Trophoblast cell (in vitro differentiated cells and primary cell): Measurements from ENCODE around the gene CDRT4.

Experiments
- DNase-seq, 2 donors: peaks; one replicate each; pipeline ENCODE4 v3.0.0-alpha.2; 2016
- H2AFZ ChIP-seq: 2 replicates; pipeline ENCODE4 v1.6.1; 2013; ENCODE audit warnings: low read length, moderate library complexity, mild to moderate bottlenecking; ENCODE audit not compliant: insufficient read depth, poor library complexity
- H2AK5ac ChIP-seq: 2 replicates; pipeline ENCODE4 v1.6.1; 2013; ENCODE audit warnings: mild to moderate bottlenecking, low read length
- H2BK120ac ChIP-seq: 2 replicates; pipeline ENCODE4 v1.6.1; 2013; ENCODE audit warnings: low read length, mild to moderate bottlenecking, moderate library complexity; ENCODE audit not compliant: insufficient read depth, poor library complexity
- H2BK12ac ChIP-seq: 2 replicates; pipeline ENCODE4 v1.6.1; 2013; ENCODE audit warnings: mild to moderate bottlenecking, low read length, moderate library complexity
- H2BK5ac ChIP-seq: 2 replicates; pipeline ENCODE4 v1.6.1; 2013; ENCODE audit warnings: low read length, low read depth, moderate library complexity, mild to moderate bottlenecking; ENCODE audit not compliant: poor library complexity
- H3K14ac ChIP-seq: 2 replicates; pipeline ENCODE4 v1.6.1; 2013; ENCODE audit warnings: mild to moderate bottlenecking, low read length
- H3K18ac ChIP-seq: 2 replicates; pipeline ENCODE4 v1.6.1; 2013; ENCODE audit warnings: mild to moderate bottlenecking, low read length
- H3K23ac ChIP-seq: 2 replicates; pipeline ENCODE4 v1.6.1; 2013; ENCODE audit warnings: low read length
- H3K27ac ChIP-seq: 2 replicates; pipeline ENCODE4 v1.5.1; 2013; ENCODE audit warnings: low read depth, mild to moderate bottlenecking, inconsistent platforms, low read length, moderate library complexity
- H3K27me3 ChIP-seq: 2 replicates; pipeline ENCODE4 v1.6.1; 2013; ENCODE audit warnings: inconsistent platforms, mild to moderate bottlenecking, low read length, moderate library complexity; ENCODE audit not compliant: insufficient read depth
- H3K36me3 ChIP-seq, 2 experiments: 1 replicate in 1 of 2; 2 replicates in 1 of 2; pipeline ENCODE4 v1.6.1; 2013; ENCODE audit warnings: low read length in 2 of 2, mild to moderate bottlenecking in 2 of 2, moderate library complexity in 1 of 2; ENCODE audit not compliant: insufficient read depth in 2 of 2, control insufficient read depth in 1 of 2
- H3K4ac ChIP-seq: 2 replicates; pipeline ENCODE4 v1.6.1; 2013; ENCODE audit warnings: low read depth, mild to moderate bottlenecking, low read length, moderate library complexity
- H3K4me1 ChIP-seq, 2 experiments: 1 replicate in 1 of 2; 2 replicates in 1 of 2; pipeline ENCODE4 v1.6.1; 2013; ENCODE audit warnings: low read length in 2 of 2, mild to moderate bottlenecking in 2 of 2, moderate library complexity in 1 of 2; ENCODE audit not compliant: insufficient read depth in 2 of 2, control insufficient read depth in 1 of 2
- H3K4me2 ChIP-seq: 2 replicates; pipeline ENCODE4 v1.6.1; 2013; ENCODE audit warnings: inconsistent platforms, mild to moderate bottlenecking, low read length, moderate library complexity
- H3K4me3 ChIP-seq: 2 replicates; pipeline ENCODE4 v1.5.1; 2013; ENCODE audit warnings: mild to moderate bottlenecking, low read depth, low read length, inconsistent platforms
- H3K79me1 ChIP-seq: one replicate; pipeline ENCODE4 v1.6.1; 2013; ENCODE audit warnings: low read length
- H3K79me2 ChIP-seq: 2 replicates; pipeline ENCODE4 v1.6.1; 2013; ENCODE audit warnings: low read length, mild to moderate bottlenecking; ENCODE audit not compliant: control insufficient read depth, insufficient read depth, poor library complexity
- H3K9ac ChIP-seq: 2 replicates; pipeline ENCODE4 v1.6.1; 2013; ENCODE audit warnings: mild to moderate bottlenecking, low read length
- H3K9me3 ChIP-seq: 2 replicates; pipeline ENCODE4 v1.6.1; 2013; ENCODE audit warnings: low read depth, mild to moderate bottlenecking, control low read depth, inconsistent platforms, low read length; ENCODE audit not compliant: insufficient read depth
- H4K12ac ChIP-seq: 2 replicates; pipeline ENCODE4 v1.6.1; 2013; ENCODE audit warnings: low read depth, mild to moderate bottlenecking, low read length, moderate library complexity
- H4K8ac ChIP-seq: 2 replicates; pipeline ENCODE4 v1.6.1; 2013; ENCODE audit warnings: low read depth, mild to moderate bottlenecking, low read length, moderate library complexity
- H4K91ac ChIP-seq: one replicate; pipeline ENCODE4 v1.6.1; 2013; ENCODE audit warnings: low read depth, mild to moderate bottlenecking, low read length, moderate library complexity
- WGBS: extraction: QIAGEN DNeasy Blood & Tissue Kit; methylation state at CpG from one replicate; pipeline ENCODE4 v1.1.7; 2013; ENCODE audit warnings: missing lambda C conversion rate; ENCODE audit not compliant: insufficient read length, insufficient coverage; ENCODE audit errors: extremely low coverage; 5-methylcytosine and 5-hydroxymethylcytosine counted together

CDRT4 gene

GRCh38 chr17:15501282-15501681 lies 33.9 kb upstream of the CDRT4 start:
- no peak overlapping the region for H3K9ac ChIP-seq
- no peak overlapping the region for H3K4me2 ChIP-seq
- H3K14ac ChIP-seq: no peak overlapping the region
- no peak overlapping the region for H4K8ac ChIP-seq
- H3K79me1 ChIP-seq: peaks cover 4% of the 10 kb centered on the region
- peaks cover 21 to 26% of the 10 kb centered on the region in 2 experiments for H3K36me3 ChIP-seq
- DNase-seq: no peak
- no peak overlapping the region for H3K4me3 ChIP-seq
- H3K27ac ChIP-seq: no peak overlapping the region
- no peak overlapping the region for H3K23ac ChIP-seq
- H2BK12ac ChIP-seq: no peak overlapping the region
- H2AFZ ChIP-seq: no peak overlapping the region
- H3K4me1 ChIP-seq: peaks cover 0 to 1% of the 10 kb centered on the region in 2 experiments
- H3K9me3 ChIP-seq: no peaks in the 10 kb centered on the region
- no CpG with 5 or more reads among the region's 3 CpGs for WGBS
- H2BK120ac ChIP-seq: no peak overlapping the region
- H3K18ac ChIP-seq: no peak overlapping the region
- no peaks in the 10 kb centered on the region for H3K27me3 ChIP-seq
- no peak overlapping the region for H3K4ac ChIP-seq
- no peak overlapping the region for H2BK5ac ChIP-seq
- no peak overlapping the region for H4K91ac ChIP-seq
- H2AK5ac ChIP-seq: no peak overlapping the region
- H3K79me2 ChIP-seq: no peaks in the 10 kb centered on the region
- H4K12ac ChIP-seq: no peak overlapping the region

DNA sequence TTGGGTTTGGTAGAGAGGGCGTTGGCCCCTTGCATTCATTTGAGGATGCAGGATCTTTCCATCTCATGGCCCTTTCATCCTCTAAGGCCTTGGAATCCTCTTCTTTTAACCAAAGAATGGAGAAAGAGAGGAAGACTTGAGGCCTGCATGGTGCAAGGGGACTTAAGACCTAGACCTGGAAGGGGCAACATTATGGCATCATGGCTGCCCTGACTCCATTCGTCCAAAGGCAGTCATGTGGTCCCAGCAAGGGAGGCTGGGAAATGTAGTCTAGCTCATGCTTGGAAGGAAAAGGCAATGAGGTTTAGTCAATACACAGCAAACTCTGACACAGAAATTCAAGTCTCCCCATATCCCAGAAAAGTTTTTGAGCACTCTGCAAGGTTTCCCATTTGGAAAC lies 30.7 kb upstream of the CDRT4 start:
- H3K27ac ChIP-seq: no peak overlapping the region
- no peak overlapping the region for H3K4me2 ChIP-seq
- H3K18ac ChIP-seq: no peak overlapping the region
- no peak overlapping the region for H4K8ac ChIP-seq
- no peak overlapping the region for H2BK12ac ChIP-seq
- peaks cover 0 to 1% of the 10 kb centered on the region in 2 experiments for H3K4me1 ChIP-seq
- no peak overlapping the region for H3K23ac ChIP-seq
- H3K4me3 ChIP-seq: no peak overlapping the region
- no peak overlapping the region for H2AK5ac ChIP-seq
- H3K9me3 ChIP-seq: no peaks in the 10 kb centered on the region
- DNase-seq: no peak
- WGBS: no CpG with 5 or more reads among the region's 2 CpGs
- H3K79me1 ChIP-seq: peaks cover 4% of the 10 kb centered on the region
- H2BK120ac ChIP-seq: no peak overlapping the region
- no peak overlapping the region for H4K91ac ChIP-seq
- no peaks in the 10 kb centered on the region for H3K79me2 ChIP-seq
- H3K4ac ChIP-seq: no peak overlapping the region
- no peaks in the 10 kb centered on the region for H3K27me3 ChIP-seq
- no peak overlapping the region for H3K9ac ChIP-seq
- H4K12ac ChIP-seq: no peak overlapping the region
- H2AFZ ChIP-seq: no peak overlapping the region
- no peak overlapping the region for H2BK5ac ChIP-seq
- peaks cover 20 to 26% of the 10 kb centered on the region in 2 experiments for H3K36me3 ChIP-seq
- no peak overlapping the region for H3K14ac ChIP-seq

DNA sequence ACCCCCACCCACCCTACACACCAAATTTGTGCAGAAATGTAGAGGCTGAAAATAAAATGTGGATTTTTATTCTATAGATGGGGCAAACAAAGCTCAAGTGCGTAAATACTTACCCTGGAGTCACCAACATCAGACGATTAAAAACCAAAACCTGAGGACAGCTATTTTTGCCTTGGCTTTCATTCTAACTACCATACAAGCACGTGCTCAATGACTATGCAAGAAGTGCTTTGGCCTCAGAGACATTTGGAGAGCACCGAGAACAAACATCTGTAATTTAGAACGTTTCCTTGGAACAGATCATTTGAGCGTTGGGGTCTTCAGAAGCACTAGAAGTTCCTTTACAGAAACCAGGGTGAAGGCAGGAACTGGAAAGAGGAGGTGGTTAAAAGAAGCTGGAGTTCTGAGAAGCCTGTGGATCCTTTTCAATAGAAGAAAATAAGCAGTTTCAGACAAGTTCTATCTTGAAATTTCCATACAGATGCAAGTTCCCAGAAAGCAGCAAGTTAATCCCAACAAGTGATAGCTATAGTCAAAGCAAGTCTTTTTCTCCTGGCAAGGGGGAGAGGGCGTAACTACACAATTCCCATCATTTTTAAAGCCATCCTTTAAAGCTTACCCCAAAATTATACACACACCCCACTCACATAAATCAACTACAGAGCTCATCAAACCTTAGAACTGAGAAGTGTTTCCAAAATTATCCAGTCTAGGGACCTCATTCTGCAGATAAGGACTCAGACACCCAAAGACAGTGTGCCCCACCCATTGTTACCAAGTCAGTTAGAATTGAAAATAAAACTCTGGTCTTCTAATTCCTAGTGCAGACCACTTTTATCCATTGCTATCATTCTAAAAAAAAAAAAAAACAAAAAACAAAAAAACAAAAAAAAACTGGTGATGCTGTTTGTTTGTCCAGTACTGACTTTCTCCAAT lies 29.6 kb upstream of the CDRT4 start:
- Histone ChIP-seq H4K12ac (no peak overlapping the region), H3K9ac (no peak overlapping the region), H3K18ac (no peak overlapping the region), H3K27ac (no peak overlapping the region), H3K27me3 (no peaks in the 10 kb centered on the region), H4K91ac (no peak overlapping the region), H3K36me3 (peaks cover 20 to 25% of the 10 kb centered on the region in 2 experiments), H4K8ac (no peak overlapping the region), H2BK120ac (no peak overlapping the region), H3K79me2 (no peaks in the 10 kb centered on the region), H2BK12ac (no peak overlapping the region), H3K79me1 (no peaks in the 10 kb centered on the region), H3K9me3 (no peaks in the 10 kb centered on the region), H2AFZ (no peak overlapping the region), H2BK5ac (no peak overlapping the region), H3K4ac (no peak overlapping the region), H3K4me1 (no peaks in the 10 kb centered on the region), H3K4me3 (no peak overlapping the region), H3K14ac (no peak overlapping the region), H2AK5ac (no peak overlapping the region), H3K4me2 (no peak overlapping the region), H3K23ac (no peak overlapping the region)
- no CpG with 5 or more reads among the region's 7 CpGs for WGBS
- no peak for DNase-seq

GRCh38 chr17:15494821-15495220 lies 27.4 kb upstream of the CDRT4 start:
- no peak overlapping the region for H3K9ac ChIP-seq
- no peaks in the 10 kb centered on the region for H3K9me3 ChIP-seq
- peaks cover 16 to 17% of the 10 kb centered on the region in 2 experiments for H3K36me3 ChIP-seq
- H3K4me3 ChIP-seq: no peak overlapping the region
- H3K4me2 ChIP-seq: no peak overlapping the region
- H3K79me2 ChIP-seq: no peaks in the 10 kb centered on the region
- H3K27ac ChIP-seq: no peak overlapping the region
- H3K14ac ChIP-seq: no peak overlapping the region
- H3K27me3 ChIP-seq: no peaks in the 10 kb centered on the region
- no peak overlapping the region for H4K12ac ChIP-seq
- no peak overlapping the region for H2BK5ac ChIP-seq
- peaks cover 9 to 11% of the 10 kb centered on the region in 2 experiments for H3K4me1 ChIP-seq
- H4K8ac ChIP-seq: no peak overlapping the region
- H2BK120ac ChIP-seq: no peak overlapping the region
- DNase-seq: no peak
- no peak overlapping the region for H2BK12ac ChIP-seq
- H4K91ac ChIP-seq: no peak overlapping the region
- no peak overlapping the region for H3K18ac ChIP-seq
- H3K4ac ChIP-seq: no peak overlapping the region
- no peak overlapping the region for H3K23ac ChIP-seq
- H3K79me1 ChIP-seq: peaks cover 7% of the 10 kb centered on the region
- no peak overlapping the region for H2AFZ ChIP-seq
- H2AK5ac ChIP-seq: no peak overlapping the region
